ENCODE data around the gene ELFN1.
A peak's percentile ranks its signal among the peaks of the same experiment; 100 is the strongest.

The ELFN1 gene

GRCh38 chr7:1663857-1664651 is 6.0 kb upstream of the ELFN1 start:
- no peak for DNase-seq (ENCODE audit: low read depth)

- DNase-seq (ENCODE audit: low read depth), result peak; percentile 35
Observed at GRCh38 chr7:1664711-1665548, 5.1 kb upstream of the ELFN1 start.

GRCh38 chr7:1665549-1666316 is 4.3 kb upstream of the ELFN1 start:
- no peak for DNase-seq (ENCODE audit: low read depth)

- DNase-seq (ENCODE audit: low read depth), result no peak
Observed at GRCh38 chr7:1666317-1666822, 3.7 kb upstream of the ELFN1 start.

- no peak for DNase-seq (ENCODE audit: low read depth)
Observed at GRCh38 chr7:1666823-1667565, 3.1 kb upstream of the ELFN1 start.

GRCh38 chr7:1667566-1668395 is 2.3 kb upstream of the ELFN1 start:
- DNase-seq (ENCODE audit: low read depth), result no peak

GRCh38 chr7:1668396-1669063 is 1.5 kb upstream of the ELFN1 start:
- DNase-seq (ENCODE audit: low read depth), result no peak

GRCh38 chr7:1669064-1669951 is 769 bp upstream of the ELFN1 start:
- DNase-seq (ENCODE audit: low read depth), result no peak

GRCh38 chr7:1670894-1671593 is 967 bp downstream of the ELFN1 start:
- DNase-seq (ENCODE audit: low read depth), result no peak

GRCh38 chr7:1671594-1672451 is 1.7 kb downstream of the ELFN1 start:
- DNase-seq (ENCODE audit: low read depth), result no peak

GRCh38 chr7:1672851-1673486 is 2.9 kb downstream of the ELFN1 start:
- no peak for DNase-seq (ENCODE audit: low read depth)

GRCh38 chr7:1673581-1674118 is 3.6 kb downstream of the ELFN1 start:
- DNase-seq (ENCODE audit: low read depth), result no peak

GRCh38 chr7:1674161-1675035 is 4.3 kb downstream of the ELFN1 start:
- DNase-seq (ENCODE audit: low read depth), result no peak

GRCh38 chr7:1675036-1675671 is 5.1 kb downstream of the ELFN1 start:
- no peak for DNase-seq (ENCODE audit: low read depth)

Measured in stimulated activated CD8-positive, alpha-beta memory T cell treated with anti-CD3 and anti-CD28 coated beads, Interleukin-4, amount 100 ng/mL, for 24 hours (primary cell).